Left kidney (tissue), 2 donors: Measurements from ENCODE around the gene MS4A5. TPM values are rescaled to one million over a fixed set of nuclear protein-coding genes. Genes with fewer than 3 reads are reported as not detected.

ENCODE experiments used
- DNase-seq: peaks from one replicate; pipeline ENCODE4 v3.0.0-alpha.2; 2013
- polyA plus RNA-seq: library from polyadenylated mRNA; unstranded; fragments of 120-200 nt; gene quantifications from one replicate; pipeline ENCODE4 v1.2.1, GENCODE V29; 2013; ENCODE audit not compliant: insufficient read length

MS4A5 gene
- polyA plus RNA-seq, 1 donor, result not detected

GRCh38 chr11:60482361-60482760, 53.0 kb downstream of the MS4A5 start:
- no peak for DNase-seq

- DNase-seq, result no peak
Observed at GRCh38 chr11:60485987-60486386, 56.6 kb downstream of the MS4A5 start.

GRCh38 chr11:60492488-60493009, 63.2 kb downstream of the MS4A5 start, which contains the start of gene MS4A12:
Gene MS4A12 (plus strand): TSS chr11:60492778. CDS start chr11:60497319, 4,541 bp downstream.
- DNase-seq, result no peak

- no peak for DNase-seq
Observed at GRCh38 chr11:60493454-60493853, 64.1 kb downstream of the MS4A5 start.

Other genes starting within 250 kb of the MS4A5 start
- 14.2 TPM for gene MS4A6A, start 246.5 kb upstream of the MS4A5 start, polyA plus RNA-seq
- gene MS4A4E, start 186.4 kb upstream of the MS4A5 start, polyA plus RNA-seq, result 0.76 TPM
- 3.3 TPM for gene MS4A4A, start 148.9 kb upstream of the MS4A5 start, polyA plus RNA-seq
- gene MS4A6E, start 102.3 kb upstream of the MS4A5 start, polyA plus RNA-seq, result not detected
- gene MS4A7, start 51.0 kb upstream of the MS4A5 start, polyA plus RNA-seq, result 5.7 TPM
- 0.62 TPM for gene MS4A14, start 33.1 kb upstream of the MS4A5 start, polyA plus RNA-seq
- 0.12 TPM for gene MS4A1, start 26.3 kb downstream of the MS4A5 start, polyA plus RNA-seq
- gene MS4A12, start 63.2 kb downstream of the MS4A5 start, polyA plus RNA-seq, result not detected
- not detected for gene MS4A13, start 85.8 kb downstream of the MS4A5 start, polyA plus RNA-seq